KMS-11 (cell line): ENCODE data around the gene DTNBP1.
"Not testable (repeated sequence)": the region's sequence is repeated elsewhere in the genome, so short reads cannot be mapped to it uniquely, and the experiment has no call there.

ENCODE experiments used
- H2AFZ ChIP-seq: fragments of 200-600 bp; sonication (generic); 2 replicates; pipeline ENCODE4 v1.6.1; 2016; ENCODE audit warnings: antibody characterized with exemption, mixed run types, low read depth
- H3K27ac ChIP-seq: fragments of 200-600 bp; sonication (generic); 2 replicates; pipeline ENCODE4 v1.6.1; 2016; ENCODE audit warnings: mild to moderate bottlenecking, mixed run types
- H3K27me3 ChIP-seq: fragments of 200-600 bp; sonication (generic); 2 replicates; pipeline ENCODE4 v1.6.1; 2017; ENCODE audit warnings: mild to moderate bottlenecking, low read depth, mixed run types, moderate library complexity; ENCODE audit not compliant: insufficient read depth
- H3K36me3 ChIP-seq: fragments of 200-600 bp; sonication (generic); 2 replicates; pipeline ENCODE4 v1.6.1; 2017; ENCODE audit warnings: mild to moderate bottlenecking, mixed run types; ENCODE audit not compliant: insufficient read depth
- H3K4me1 ChIP-seq: fragments of 200-600 bp; sonication (generic); 2 replicates; pipeline ENCODE4 v1.6.1; 2016; ENCODE audit warnings: mild to moderate bottlenecking, low read depth, mixed run types; ENCODE audit not compliant: poor library complexity, severe bottlenecking
- H3K4me2 ChIP-seq: fragments of 200-600 bp; sonication (generic); 2 replicates; pipeline ENCODE4 v1.7.0; 2016; ENCODE audit warnings: mild to moderate bottlenecking, mixed run types
- H3K4me3 ChIP-seq: fragments of 200-600 bp; sonication (generic); IDR thresholded peaks from 2 replicates; pipeline ENCODE4 v1.6.1; 2017; ENCODE audit warnings: low read depth, low read length, mixed read lengths; ENCODE audit not compliant: insufficient read depth
- H3K79me2 ChIP-seq: fragments of 200-600 bp; sonication (generic); 2 replicates; pipeline ENCODE4 v1.6.1; 2016; ENCODE audit warnings: low read depth, mixed run types; ENCODE audit not compliant: insufficient read depth
- H3K9ac ChIP-seq: fragments of 200-600 bp; sonication (generic); 2 replicates; pipeline ENCODE4 v1.6.1; 2016; ENCODE audit warnings: mild to moderate bottlenecking, mixed run types
- H4K20me1 ChIP-seq: fragments of 200-600 bp; sonication (generic); 2 replicates; pipeline ENCODE4 v1.6.1; 2016; ENCODE audit warnings: mild to moderate bottlenecking, mixed run types; ENCODE audit not compliant: insufficient read depth
- TF ChIP-seq, protein P1 (sequence below): fragments of 200-600 bp; sonication (generic); conservative IDR thresholded peaks from 2 replicates; pipeline ENCODE4 v1.6.1; 2017; ENCODE audit warnings: low read depth, mild to moderate bottlenecking, antibody characterized with exemption, low read length, moderate library complexity, mixed read lengths

Gene DTNBP1

DNA sequence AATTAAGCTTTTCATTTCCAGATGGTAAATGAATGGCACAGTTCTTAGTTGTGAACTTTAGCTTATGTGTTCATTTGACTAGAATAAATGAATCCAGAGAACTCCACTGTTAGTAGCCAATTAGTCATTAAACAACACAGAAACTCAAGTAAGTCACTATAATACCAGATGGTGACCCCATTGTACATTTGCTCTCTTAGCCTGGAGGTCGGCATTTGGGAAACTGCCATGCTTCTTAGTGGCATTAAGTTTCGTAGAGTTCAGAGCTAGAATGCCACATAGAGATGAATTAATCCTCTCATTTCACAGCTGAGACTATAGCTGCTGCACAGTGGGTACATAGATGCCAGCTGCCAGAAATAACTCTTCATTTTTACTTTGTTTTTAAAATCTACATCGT, 10.8 kb upstream of the DTNBP1 start:
- Histone ChIP-seq H3K4me1 (no peaks in the 10 kb centered on the region), H4K20me1 (no peaks in the 10 kb centered on the region), H2AFZ (no peak overlapping the region), H3K4me3 (no peak overlapping the region), H3K27me3 (no peaks in the 10 kb centered on the region), H3K9ac (no peak overlapping the region), H3K36me3 (no peaks in the 10 kb centered on the region), H3K4me2 (no peak overlapping the region), H3K79me2 (no peaks in the 10 kb centered on the region), H3K27ac (no peak overlapping the region)
- TF ChIP-seq, protein P1, sequence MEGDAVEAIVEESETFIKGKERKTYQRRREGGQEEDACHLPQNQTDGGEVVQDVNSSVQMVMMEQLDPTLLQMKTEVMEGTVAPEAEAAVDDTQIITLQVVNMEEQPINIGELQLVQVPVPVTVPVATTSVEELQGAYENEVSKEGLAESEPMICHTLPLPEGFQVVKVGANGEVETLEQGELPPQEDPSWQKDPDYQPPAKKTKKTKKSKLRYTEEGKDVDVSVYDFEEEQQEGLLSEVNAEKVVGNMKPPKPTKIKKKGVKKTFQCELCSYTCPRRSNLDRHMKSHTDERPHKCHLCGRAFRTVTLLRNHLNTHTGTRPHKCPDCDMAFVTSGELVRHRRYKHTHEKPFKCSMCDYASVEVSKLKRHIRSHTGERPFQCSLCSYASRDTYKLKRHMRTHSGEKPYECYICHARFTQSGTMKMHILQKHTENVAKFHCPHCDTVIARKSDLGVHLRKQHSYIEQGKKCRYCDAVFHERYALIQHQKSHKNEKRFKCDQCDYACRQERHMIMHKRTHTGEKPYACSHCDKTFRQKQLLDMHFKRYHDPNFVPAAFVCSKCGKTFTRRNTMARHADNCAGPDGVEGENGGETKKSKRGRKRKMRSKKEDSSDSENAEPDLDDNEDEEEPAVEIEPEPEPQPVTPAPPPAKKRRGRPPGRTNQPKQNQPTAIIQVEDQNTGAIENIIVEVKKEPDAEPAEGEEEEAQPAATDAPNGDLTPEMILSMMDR = no peak

DNA sequence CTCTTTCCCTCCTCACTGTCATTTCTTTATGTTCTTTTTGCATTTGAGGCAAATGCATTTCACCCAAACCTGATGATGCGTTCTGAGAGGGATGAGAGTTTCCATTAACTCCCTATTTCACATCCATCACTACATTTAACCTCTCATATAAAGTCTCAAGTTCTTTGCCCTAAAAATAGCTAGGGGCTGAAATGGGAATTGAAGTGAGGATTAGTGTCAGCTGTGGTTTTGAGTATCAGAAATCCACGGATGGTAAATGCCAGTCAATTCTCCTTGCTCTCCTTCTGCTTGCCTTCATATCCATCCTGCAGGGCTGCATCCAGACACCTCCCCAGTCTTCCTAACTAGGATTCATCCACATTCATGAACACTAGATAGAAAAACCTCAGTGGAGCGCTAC, 10.0 kb upstream of the DTNBP1 start:
- no peak overlapping the region for H2AFZ ChIP-seq
- no peaks in the 10 kb centered on the region for H3K27me3 ChIP-seq
- no peak overlapping the region for H3K9ac ChIP-seq
- TF ChIP-seq, protein P1 = no peak
- no peak overlapping the region for H3K4me2 ChIP-seq
- H3K36me3 ChIP-seq = no peaks in the 10 kb centered on the region
- H3K27ac ChIP-seq = no peak overlapping the region
- H3K79me2 ChIP-seq = no peaks in the 10 kb centered on the region
- no peaks in the 10 kb centered on the region for H4K20me1 ChIP-seq
- no peaks in the 10 kb centered on the region for H3K4me1 ChIP-seq
- H3K4me3 ChIP-seq = no peak overlapping the region

DNA sequence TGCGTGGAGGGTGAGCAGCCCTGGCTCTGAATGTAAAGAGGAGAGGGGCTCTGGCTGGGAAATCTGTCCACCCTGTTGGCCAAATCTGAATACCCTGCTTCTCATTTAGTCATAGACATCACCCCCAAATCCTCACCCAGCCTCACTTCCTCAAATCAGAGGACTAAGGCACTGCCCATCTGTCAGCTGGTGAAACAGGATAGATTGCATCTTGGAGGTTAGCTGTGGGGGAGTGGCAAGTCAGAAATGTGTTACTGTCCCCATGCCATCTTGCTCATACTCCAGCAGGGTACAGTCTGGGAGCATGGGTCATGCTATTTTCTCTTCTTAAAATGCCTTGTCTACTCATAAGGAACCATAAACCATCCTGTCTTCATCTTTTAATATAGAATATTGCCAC, 9.5 kb upstream of the DTNBP1 start:
- no peaks in the 10 kb centered on the region for H3K4me1 ChIP-seq
- no peaks in the 10 kb centered on the region for H4K20me1 ChIP-seq
- TF ChIP-seq, protein P1 = no peak
- H2AFZ ChIP-seq = no peak overlapping the region
- H3K9ac ChIP-seq = no peak overlapping the region
- H3K79me2 ChIP-seq = no peaks in the 10 kb centered on the region
- no peak overlapping the region for H3K27ac ChIP-seq
- H3K27me3 ChIP-seq = no peaks in the 10 kb centered on the region
- no peak overlapping the region for H3K4me3 ChIP-seq
- no peaks in the 10 kb centered on the region for H3K36me3 ChIP-seq
- no peak overlapping the region for H3K4me2 ChIP-seq

DNA sequence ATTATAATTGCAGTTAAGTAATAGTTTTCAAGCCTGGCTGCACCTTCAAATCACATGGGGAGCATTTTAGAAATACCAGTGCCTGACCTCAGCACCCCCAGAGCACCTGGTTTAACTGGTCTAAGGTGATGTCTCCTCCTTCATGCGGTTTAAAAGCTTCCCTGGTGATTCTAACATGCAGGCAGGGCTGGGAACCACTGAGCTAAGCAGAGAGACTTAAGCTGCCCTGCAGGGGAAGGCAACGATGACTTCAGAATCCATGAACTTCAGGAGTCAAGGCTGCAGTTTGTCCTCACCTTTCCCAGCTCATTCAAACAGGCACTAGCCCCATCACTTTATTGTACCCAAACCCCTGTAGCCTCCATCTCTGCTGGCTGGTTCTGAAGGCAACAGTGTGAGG, 6.1 kb upstream of the DTNBP1 start:
- H3K36me3 ChIP-seq = no peaks in the 10 kb centered on the region
- H4K20me1 ChIP-seq = no peaks in the 10 kb centered on the region
- H3K9ac ChIP-seq = no peak overlapping the region
- no peak overlapping the region for H2AFZ ChIP-seq
- no peak overlapping the region for H3K4me2 ChIP-seq
- TF ChIP-seq, protein P1 = no peak
- no peaks in the 10 kb centered on the region for H3K4me1 ChIP-seq
- no peaks in the 10 kb centered on the region for H3K27me3 ChIP-seq
- H3K27ac ChIP-seq = no peak overlapping the region
- H3K79me2 ChIP-seq = no peaks in the 10 kb centered on the region
- no peak overlapping the region for H3K4me3 ChIP-seq

DNA sequence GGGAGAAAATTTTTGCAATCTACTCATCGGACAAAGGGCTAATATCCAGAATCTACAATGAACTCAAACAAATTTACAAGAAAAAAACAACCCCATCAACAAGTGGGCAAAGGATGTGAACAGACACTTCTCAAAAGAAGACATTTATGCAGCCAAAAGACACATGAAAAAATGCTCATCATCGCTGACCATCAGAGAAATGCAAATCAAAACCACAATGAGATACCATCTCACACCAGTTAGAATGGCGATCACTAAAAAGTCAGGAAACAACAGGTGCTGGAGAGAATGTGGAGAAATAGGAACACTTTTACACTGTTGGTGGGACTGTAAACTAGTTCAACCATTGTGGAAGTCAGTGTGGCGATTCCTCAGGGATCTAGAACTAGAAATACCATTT, 4.1 kb upstream of the DTNBP1 start:
- not testable (repeated sequence) for H2AFZ ChIP-seq, H4K20me1 ChIP-seq, H3K27ac ChIP-seq, H3K9ac ChIP-seq, H3K4me3 ChIP-seq, H3K79me2 ChIP-seq, H3K4me1 ChIP-seq, H3K4me2 ChIP-seq, H3K36me3 ChIP-seq, H3K27me3 ChIP-seq
